ENCODE measurements around the gene GREM2.

- TF ChIP-seq EZH2phosphoT487 (IDR thresholded peaks at IDR 0.05; ENCODE audit: insufficient read depth, low read depth) = no peak
- no peak for TF ChIP-seq EZH2 (IDR thresholded peaks at IDR 0.05; ENCODE audit: insufficient read depth, poor library complexity, severe bottlenecking)
Observed at GRCh38 chr1:240555524-240555923, 56.4 kb downstream of the GREM2 start.
